HEK293 (cell line): ENCODE measurements around the gene MYL6B.

Experiments
- GLI2 ChIP-seq: fragments of 450-650 bp; formaldehyde crosslinking; IDR thresholded peaks from 2 replicates; pipeline ENCODE4; 2017; ENCODE audit warnings: missing biosample characterization, missing genetic modification characterization, low read depth, borderline replicate concordance
- GLIS1 ChIP-seq: fragments of 450-650 bp; formaldehyde crosslinking; IDR thresholded peaks from 2 replicates; pipeline ENCODE4 v1.5.1; 2016; ENCODE audit warnings: missing biosample characterization, missing genetic modification characterization
- KLF16 ChIP-seq: fragments of 450-650 bp; formaldehyde crosslinking; IDR thresholded peaks from 2 replicates; pipeline ENCODE4 v1.5.1; 2017; ENCODE audit warnings: missing biosample characterization, missing genetic modification characterization
- KLF8 ChIP-seq: fragments of 450-650 bp; formaldehyde crosslinking; IDR thresholded peaks from 2 replicates; pipeline ENCODE4 v1.5.1; 2016; ENCODE audit warnings: missing biosample characterization, missing genetic modification characterization
- SCRT1 ChIP-seq: fragments of 450-650 bp; formaldehyde crosslinking; IDR thresholded peaks from 2 replicates; pipeline ENCODE4 v1.5.1; 2016; ENCODE audit warnings: missing biosample characterization, missing genetic modification characterization, borderline replicate concordance
- ZBTB17 ChIP-seq: fragments of 450-650 bp; formaldehyde crosslinking; IDR thresholded peaks from 2 replicates; pipeline ENCODE4 v1.5.1; 2016; ENCODE audit warnings: missing biosample characterization, missing genetic modification characterization
- ZEB2 ChIP-seq: fragments of 450-650 bp; formaldehyde crosslinking; IDR thresholded peaks from 2 replicates; pipeline ENCODE4 v1.5.1; 2016; ENCODE audit warnings: missing biosample characterization, missing genetic modification characterization
- ZNF155 ChIP-seq: fragments of 450-650 bp; formaldehyde crosslinking; IDR thresholded peaks from 2 replicates; pipeline ENCODE4 v1.5.1; 2016; ENCODE audit warnings: missing biosample characterization, missing genetic modification characterization
- ZNF16 ChIP-seq: fragments of 450-650 bp; formaldehyde crosslinking; IDR thresholded peaks from 2 replicates; pipeline ENCODE4 v1.5.1; 2016; ENCODE audit warnings: low read depth, missing biosample characterization, missing genetic modification characterization
- ZNF184 ChIP-seq: fragments of 450-650 bp; IDR thresholded peaks from 2 replicates; pipeline ENCODE4 v1.5.1; 2018; ENCODE audit warnings: missing biosample characterization, mild to moderate bottlenecking, missing genetic modification characterization
- ZNF214 ChIP-seq: fragments of 450-650 bp; formaldehyde crosslinking; IDR thresholded peaks from 2 replicates; pipeline ENCODE4 v1.5.1; 2017; ENCODE audit warnings: missing biosample characterization, mild to moderate bottlenecking, missing genetic modification characterization, borderline replicate concordance
- ZNF23 ChIP-seq: fragments of 450-650 bp; formaldehyde crosslinking; IDR thresholded peaks from 2 replicates; pipeline ENCODE4 v1.5.1; 2016; ENCODE audit warnings: missing biosample characterization, missing genetic modification characterization, borderline replicate concordance
- ZNF394 ChIP-seq: fragments of 450-650 bp; formaldehyde crosslinking; IDR thresholded peaks from 2 replicates; pipeline ENCODE4 v1.5.1; 2016; ENCODE audit warnings: missing biosample characterization, missing genetic modification characterization, mild to moderate bottlenecking, moderate library complexity, borderline replicate concordance
- ZNF426 ChIP-seq: fragments of 450-650 bp; formaldehyde crosslinking; IDR thresholded peaks from 2 replicates; pipeline ENCODE4 v1.5.1; 2017; ENCODE audit warnings: missing biosample characterization, missing genetic modification characterization, mild to moderate bottlenecking, inconsistent platforms, moderate library complexity
- ZNF549 ChIP-seq: fragments of 450-650 bp; IDR thresholded peaks from 2 replicates; pipeline ENCODE4 v1.5.1; 2018; ENCODE audit warnings: missing biosample characterization, missing genetic modification characterization, mild to moderate bottlenecking, inconsistent platforms, moderate library complexity
- ZNF585B ChIP-seq: fragments of 450-650 bp; formaldehyde crosslinking; IDR thresholded peaks from 2 replicates; pipeline ENCODE4 v1.5.1; 2016; ENCODE audit warnings: missing biosample characterization, missing genetic modification characterization
- ZNF600 ChIP-seq: fragments of 450-650 bp; formaldehyde crosslinking; IDR thresholded peaks from 2 replicates; pipeline ENCODE4 v1.5.1; 2016; ENCODE audit warnings: missing biosample characterization, missing genetic modification characterization
- ZNF621 ChIP-seq: fragments of 450-650 bp; formaldehyde crosslinking; IDR thresholded peaks from 2 replicates; pipeline ENCODE4 v1.5.1; 2017; ENCODE audit warnings: missing biosample characterization, missing genetic modification characterization
- ZNF660 ChIP-seq: fragments of 450-650 bp; IDR thresholded peaks from 2 replicates; pipeline ENCODE4 v1.5.1; 2018; ENCODE audit warnings: missing biosample characterization, mild to moderate bottlenecking, missing genetic modification characterization
- ZNF664 ChIP-seq: fragments of 450-650 bp; formaldehyde crosslinking; IDR thresholded peaks from 2 replicates; pipeline ENCODE4 v1.5.1; 2016; ENCODE audit warnings: missing biosample characterization, missing genetic modification characterization
- ZNF747 ChIP-seq: fragments of 450-650 bp; formaldehyde crosslinking; IDR thresholded peaks from 2 replicates; pipeline ENCODE4 v1.5.1; 2016; ENCODE audit warnings: missing biosample characterization, missing genetic modification characterization
- ZNF776 ChIP-seq: fragments of 450-650 bp; formaldehyde crosslinking; IDR thresholded peaks from 2 replicates; pipeline ENCODE4 v1.5.0; 2017; ENCODE audit warnings: missing biosample characterization, missing genetic modification characterization, borderline replicate concordance
- ZNF777 ChIP-seq: fragments of 450-650 bp; formaldehyde crosslinking; IDR thresholded peaks from 2 replicates; pipeline ENCODE4 v1.5.1; 2017; ENCODE audit warnings: missing biosample characterization, missing genetic modification characterization, borderline replicate concordance
- ZNF830 ChIP-seq: fragments of 450-650 bp; IDR thresholded peaks from 2 replicates; pipeline ENCODE4 v1.5.0; 2018; ENCODE audit warnings: missing biosample characterization, missing genetic modification characterization, low read depth, mild to moderate bottlenecking, moderate library complexity
- TF ChIP-seq, protein P1 (sequence below): fragments of 450-650 bp; formaldehyde crosslinking; IDR thresholded peaks from 2 replicates; pipeline ENCODE4 v1.5.1; 2017; ENCODE audit warnings: missing biosample characterization, mild to moderate bottlenecking, missing genetic modification characterization, moderate library complexity
- TF ChIP-seq, protein P2 (sequence below): fragments of 450-650 bp; formaldehyde crosslinking; IDR thresholded peaks from 2 replicates; pipeline ENCODE4 v1.5.1; 2016; ENCODE audit warnings: missing biosample characterization, missing genetic modification characterization
- TF ChIP-seq, protein P3 (sequence below): fragments of 450-650 bp; formaldehyde crosslinking; IDR thresholded peaks from 2 replicates; pipeline ENCODE4 v1.5.1; 2017; ENCODE audit warnings: missing biosample characterization, missing genetic modification characterization
- TF ChIP-seq, protein P4 (sequence below): fragments of 450-650 bp; IDR thresholded peaks from 2 replicates; pipeline ENCODE4 v1.5.1; 2018; ENCODE audit warnings: missing biosample characterization, mild to moderate bottlenecking, missing genetic modification characterization
- TF ChIP-seq, protein P5 (sequence below): fragments of 450-650 bp; formaldehyde crosslinking; IDR thresholded peaks from 2 replicates; pipeline ENCODE4 v1.5.0; 2017; ENCODE audit warnings: missing biosample characterization, missing genetic modification characterization, borderline replicate concordance
- TF ChIP-seq, protein P6 (sequence below): fragments of 450-650 bp; formaldehyde crosslinking; IDR thresholded peaks from 2 replicates; pipeline ENCODE4 v1.5.1; 2016; ENCODE audit warnings: missing biosample characterization, missing genetic modification characterization

The MYL6B gene

DNA sequence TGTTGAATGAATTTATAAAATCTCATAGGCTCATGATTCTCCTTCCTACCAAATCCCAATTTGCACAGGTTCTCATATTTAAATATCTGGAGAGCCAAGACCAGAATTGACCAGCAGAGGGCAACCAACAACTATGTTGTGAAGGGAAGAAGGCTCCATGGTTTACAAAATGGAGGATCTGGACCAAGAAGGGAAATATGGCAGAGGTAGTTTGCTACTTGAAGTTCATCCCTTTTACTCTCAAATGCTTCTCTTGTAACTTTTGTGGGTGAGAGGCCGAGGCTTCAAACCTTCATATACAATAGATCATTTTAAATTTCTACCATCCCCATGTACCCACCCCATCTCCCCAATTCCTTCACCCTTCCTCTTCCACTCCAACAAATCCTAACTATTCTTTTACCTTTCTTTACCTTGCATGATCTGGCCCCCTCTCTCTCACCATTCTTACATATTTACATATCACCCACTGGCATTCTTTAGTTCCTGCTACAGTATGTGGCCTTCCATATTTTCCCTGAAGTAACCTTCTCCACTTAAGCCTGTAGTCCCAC is 40.7 kb downstream of the MYL6B start (continued):
- TF ChIP-seq ZNF660 (tag by site-specific recombination) (peak; percentile 98), ZNF426 (no peak), ZNF184 (tag by site-specific recombination) (no peak), ZNF600 (peak; percentile 56; the same call in 1 of the 2 replicates), ZNF155 (tag by site-specific recombination) (no peak), KLF16 (tag by site-specific recombination) (no peak), ZEB2 (tag by site-specific recombination) (no peak), ZNF585B (no peak), SCRT1 (tag by site-specific recombination) (no peak), KLF8 (tag by site-specific recombination) (no peak), ZNF394 (tag by site-specific recombination) (peak; percentile 10; the same call in 1 of the 2 replicates), ZNF830 (no peak), ZNF16 (no peak), ZNF549 (tag by site-specific recombination) (no peak), GLIS1 (tag by site-specific recombination) (no peak), ZNF23 (tag by site-specific recombination) (no peak), ZNF776 (tag by site-specific recombination) (no peak), ZNF664 (tag by site-specific recombination) (peak; percentile 14; the same call in 1 of the 2 replicates), ZNF621 (no peak), GLI2 (tag by site-specific recombination) (no peak), ZNF214 (tag by site-specific recombination) (no peak), ZNF747 (tag by site-specific recombination) (no peak), ZNF777 (tag by site-specific recombination) (no peak), ZBTB17 (tag by site-specific recombination) (no peak)
- TF ChIP-seq, protein P1, sequence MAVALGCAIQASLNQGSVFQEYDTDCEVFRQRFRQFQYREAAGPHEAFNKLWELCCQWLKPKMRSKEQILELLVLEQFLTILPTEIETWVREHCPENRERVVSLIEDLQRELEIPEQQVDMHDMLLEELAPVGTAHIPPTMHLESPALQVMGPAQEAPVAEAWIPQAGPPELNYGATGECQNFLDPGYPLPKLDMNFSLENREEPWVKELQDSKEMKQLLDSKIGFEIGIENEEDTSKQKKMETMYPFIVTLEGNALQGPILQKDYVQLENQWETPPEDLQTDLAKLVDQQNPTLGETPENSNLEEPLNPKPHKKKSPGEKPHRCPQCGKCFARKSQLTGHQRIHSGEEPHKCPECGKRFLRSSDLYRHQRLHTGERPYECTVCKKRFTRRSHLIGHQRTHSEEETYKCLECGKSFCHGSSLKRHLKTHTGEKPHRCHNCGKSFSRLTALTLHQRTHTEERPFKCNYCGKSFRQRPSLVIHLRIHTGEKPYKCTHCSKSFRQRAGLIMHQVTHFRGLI (tag by site-specific recombination), result peak; percentile 40; the same call in 1 of the 2 replicates
- TF ChIP-seq, protein P2, sequence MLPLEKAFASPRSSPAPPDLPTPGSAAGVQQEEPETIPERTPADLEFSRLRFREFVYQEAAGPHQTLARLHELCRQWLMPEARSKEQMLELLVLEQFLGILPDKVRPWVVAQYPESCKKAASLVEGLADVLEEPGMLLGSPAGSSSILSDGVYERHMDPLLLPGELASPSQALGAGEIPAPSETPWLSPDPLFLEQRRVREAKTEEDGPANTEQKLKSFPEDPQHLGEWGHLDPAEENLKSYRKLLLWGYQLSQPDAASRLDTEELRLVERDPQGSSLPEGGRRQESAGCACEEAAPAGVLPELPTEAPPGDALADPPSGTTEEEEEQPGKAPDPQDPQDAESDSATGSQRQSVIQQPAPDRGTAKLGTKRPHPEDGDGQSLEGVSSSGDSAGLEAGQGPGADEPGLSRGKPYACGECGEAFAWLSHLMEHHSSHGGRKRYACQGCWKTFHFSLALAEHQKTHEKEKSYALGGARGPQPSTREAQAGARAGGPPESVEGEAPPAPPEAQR (tag by site-specific recombination), result no peak
- TF ChIP-seq, protein P3, sequence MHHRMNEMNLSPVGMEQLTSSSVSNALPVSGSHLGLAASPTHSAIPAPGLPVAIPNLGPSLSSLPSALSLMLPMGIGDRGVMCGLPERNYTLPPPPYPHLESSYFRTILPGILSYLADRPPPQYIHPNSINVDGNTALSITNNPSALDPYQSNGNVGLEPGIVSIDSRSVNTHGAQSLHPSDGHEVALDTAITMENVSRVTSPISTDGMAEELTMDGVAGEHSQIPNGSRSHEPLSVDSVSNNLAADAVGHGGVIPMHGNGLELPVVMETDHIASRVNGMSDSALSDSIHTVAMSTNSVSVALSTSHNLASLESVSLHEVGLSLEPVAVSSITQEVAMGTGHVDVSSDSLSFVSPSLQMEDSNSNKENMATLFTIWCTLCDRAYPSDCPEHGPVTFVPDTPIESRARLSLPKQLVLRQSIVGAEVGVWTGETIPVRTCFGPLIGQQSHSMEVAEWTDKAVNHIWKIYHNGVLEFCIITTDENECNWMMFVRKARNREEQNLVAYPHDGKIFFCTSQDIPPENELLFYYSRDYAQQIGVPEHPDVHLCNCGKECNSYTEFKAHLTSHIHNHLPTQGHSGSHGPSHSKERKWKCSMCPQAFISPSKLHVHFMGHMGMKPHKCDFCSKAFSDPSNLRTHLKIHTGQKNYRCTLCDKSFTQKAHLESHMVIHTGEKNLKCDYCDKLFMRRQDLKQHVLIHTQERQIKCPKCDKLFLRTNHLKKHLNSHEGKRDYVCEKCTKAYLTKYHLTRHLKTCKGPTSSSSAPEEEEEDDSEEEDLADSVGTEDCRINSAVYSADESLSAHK (tag by site-specific recombination), result no peak
- TF ChIP-seq, protein P4, sequence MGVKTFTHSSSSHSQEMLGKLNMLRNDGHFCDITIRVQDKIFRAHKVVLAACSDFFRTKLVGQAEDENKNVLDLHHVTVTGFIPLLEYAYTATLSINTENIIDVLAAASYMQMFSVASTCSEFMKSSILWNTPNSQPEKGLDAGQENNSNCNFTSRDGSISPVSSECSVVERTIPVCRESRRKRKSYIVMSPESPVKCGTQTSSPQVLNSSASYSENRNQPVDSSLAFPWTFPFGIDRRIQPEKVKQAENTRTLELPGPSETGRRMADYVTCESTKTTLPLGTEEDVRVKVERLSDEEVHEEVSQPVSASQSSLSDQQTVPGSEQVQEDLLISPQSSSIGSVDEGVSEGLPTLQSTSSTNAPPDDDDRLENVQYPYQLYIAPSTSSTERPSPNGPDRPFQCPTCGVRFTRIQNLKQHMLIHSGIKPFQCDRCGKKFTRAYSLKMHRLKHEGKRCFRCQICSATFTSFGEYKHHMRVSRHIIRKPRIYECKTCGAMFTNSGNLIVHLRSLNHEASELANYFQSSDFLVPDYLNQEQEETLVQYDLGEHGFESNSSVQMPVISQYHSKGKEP (tag by site-specific recombination), result no peak
- TF ChIP-seq, protein P5, sequence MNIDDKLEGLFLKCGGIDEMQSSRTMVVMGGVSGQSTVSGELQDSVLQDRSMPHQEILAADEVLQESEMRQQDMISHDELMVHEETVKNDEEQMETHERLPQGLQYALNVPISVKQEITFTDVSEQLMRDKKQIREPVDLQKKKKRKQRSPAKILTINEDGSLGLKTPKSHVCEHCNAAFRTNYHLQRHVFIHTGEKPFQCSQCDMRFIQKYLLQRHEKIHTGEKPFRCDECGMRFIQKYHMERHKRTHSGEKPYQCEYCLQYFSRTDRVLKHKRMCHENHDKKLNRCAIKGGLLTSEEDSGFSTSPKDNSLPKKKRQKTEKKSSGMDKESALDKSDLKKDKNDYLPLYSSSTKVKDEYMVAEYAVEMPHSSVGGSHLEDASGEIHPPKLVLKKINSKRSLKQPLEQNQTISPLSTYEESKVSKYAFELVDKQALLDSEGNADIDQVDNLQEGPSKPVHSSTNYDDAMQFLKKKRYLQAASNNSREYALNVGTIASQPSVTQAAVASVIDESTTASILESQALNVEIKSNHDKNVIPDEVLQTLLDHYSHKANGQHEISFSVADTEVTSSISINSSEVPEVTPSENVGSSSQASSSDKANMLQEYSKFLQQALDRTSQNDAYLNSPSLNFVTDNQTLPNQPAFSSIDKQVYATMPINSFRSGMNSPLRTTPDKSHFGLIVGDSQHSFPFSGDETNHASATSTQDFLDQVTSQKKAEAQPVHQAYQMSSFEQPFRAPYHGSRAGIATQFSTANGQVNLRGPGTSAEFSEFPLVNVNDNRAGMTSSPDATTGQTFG, result no peak
- TF ChIP-seq, protein P6, sequence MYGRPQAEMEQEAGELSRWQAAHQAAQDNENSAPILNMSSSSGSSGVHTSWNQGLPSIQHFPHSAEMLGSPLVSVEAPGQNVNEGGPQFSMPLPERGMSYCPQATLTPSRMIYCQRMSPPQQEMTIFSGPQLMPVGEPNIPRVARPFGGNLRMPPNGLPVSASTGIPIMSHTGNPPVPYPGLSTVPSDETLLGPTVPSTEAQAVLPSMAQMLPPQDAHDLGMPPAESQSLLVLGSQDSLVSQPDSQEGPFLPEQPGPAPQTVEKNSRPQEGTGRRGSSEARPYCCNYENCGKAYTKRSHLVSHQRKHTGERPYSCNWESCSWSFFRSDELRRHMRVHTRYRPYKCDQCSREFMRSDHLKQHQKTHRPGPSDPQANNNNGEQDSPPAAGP, result no peak
